AG09309 (cell line): ENCODE results near the gene C9.

ENCODE experiments used
- DNase-seq: peaks from one replicate; pipeline ENCODE4 v3.0.0-alpha.2; 2010; ENCODE audit warnings: low read depth
- H3K4me3 ChIP-seq: 2 replicates; pipeline ENCODE4 v1.5.1; 2011; ENCODE audit warnings: mild to moderate bottlenecking, low read depth, low read length, moderate library complexity; ENCODE audit not compliant: control insufficient read depth
- TF ChIP-seq, protein P1 (sequence below): IDR thresholded peaks from 2 replicates; pipeline ENCODE4 v1.5.1; 2011; ENCODE audit warnings: mild to moderate bottlenecking, low read depth, low read length, inconsistent platforms; ENCODE audit not compliant: insufficient read depth, control insufficient read depth; ENCODE audit errors: missing control alignments

The C9 gene

DNA sequence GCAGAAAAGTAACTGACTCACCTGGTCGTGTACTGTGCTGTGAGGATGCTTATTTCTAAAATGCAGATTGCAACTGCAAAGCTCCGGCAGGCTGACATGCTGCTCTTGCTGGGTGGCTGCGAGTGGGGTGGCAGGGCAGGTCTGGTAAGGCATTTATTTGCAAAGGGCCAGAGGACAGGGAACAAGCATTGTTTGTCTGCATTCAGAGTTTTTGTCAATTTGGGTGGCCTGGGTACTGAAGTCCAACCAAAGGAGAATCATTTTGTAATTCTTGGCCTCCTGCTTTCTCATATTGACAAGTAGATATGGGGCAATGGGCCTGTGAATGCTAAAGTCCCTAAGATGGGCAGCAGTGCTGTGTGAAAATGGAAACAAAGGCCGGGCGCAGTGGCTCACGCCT lies at the start of gene C9:
Gene C9 (minus strand): TSS at position 129 of the 400 bp plus-strand sequence. CDS start 31 bp downstream, at position 98.
- DNase-seq: no peak
- no peak within 1 kb of the TSS for H3K4me3 ChIP-seq
- TF ChIP-seq, protein P1, sequence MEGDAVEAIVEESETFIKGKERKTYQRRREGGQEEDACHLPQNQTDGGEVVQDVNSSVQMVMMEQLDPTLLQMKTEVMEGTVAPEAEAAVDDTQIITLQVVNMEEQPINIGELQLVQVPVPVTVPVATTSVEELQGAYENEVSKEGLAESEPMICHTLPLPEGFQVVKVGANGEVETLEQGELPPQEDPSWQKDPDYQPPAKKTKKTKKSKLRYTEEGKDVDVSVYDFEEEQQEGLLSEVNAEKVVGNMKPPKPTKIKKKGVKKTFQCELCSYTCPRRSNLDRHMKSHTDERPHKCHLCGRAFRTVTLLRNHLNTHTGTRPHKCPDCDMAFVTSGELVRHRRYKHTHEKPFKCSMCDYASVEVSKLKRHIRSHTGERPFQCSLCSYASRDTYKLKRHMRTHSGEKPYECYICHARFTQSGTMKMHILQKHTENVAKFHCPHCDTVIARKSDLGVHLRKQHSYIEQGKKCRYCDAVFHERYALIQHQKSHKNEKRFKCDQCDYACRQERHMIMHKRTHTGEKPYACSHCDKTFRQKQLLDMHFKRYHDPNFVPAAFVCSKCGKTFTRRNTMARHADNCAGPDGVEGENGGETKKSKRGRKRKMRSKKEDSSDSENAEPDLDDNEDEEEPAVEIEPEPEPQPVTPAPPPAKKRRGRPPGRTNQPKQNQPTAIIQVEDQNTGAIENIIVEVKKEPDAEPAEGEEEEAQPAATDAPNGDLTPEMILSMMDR: no peak

DNA sequence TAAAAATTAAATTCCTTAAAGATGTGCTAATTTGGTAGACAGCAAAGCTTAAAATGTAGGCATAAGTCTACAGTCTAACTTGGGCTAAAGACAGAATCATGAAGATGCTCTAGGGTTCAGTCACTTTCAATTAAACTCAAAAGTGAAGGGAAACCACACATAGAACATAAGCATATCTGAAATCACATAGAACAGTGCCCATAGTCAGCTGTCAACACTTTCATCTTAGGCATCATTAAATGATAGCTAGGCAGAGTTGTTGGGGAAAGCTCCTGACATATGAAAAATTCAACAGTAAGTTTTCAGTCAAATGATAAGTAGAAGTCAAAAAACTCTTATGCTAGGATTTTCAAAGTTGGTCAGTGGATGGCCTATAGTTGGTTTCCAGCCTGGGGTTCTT lies 49.5 kb upstream of the C9 start:
- H3K4me3 ChIP-seq: no peak overlapping the region
- DNase-seq: no peak
- TF ChIP-seq, protein P1: no peak

DNA sequence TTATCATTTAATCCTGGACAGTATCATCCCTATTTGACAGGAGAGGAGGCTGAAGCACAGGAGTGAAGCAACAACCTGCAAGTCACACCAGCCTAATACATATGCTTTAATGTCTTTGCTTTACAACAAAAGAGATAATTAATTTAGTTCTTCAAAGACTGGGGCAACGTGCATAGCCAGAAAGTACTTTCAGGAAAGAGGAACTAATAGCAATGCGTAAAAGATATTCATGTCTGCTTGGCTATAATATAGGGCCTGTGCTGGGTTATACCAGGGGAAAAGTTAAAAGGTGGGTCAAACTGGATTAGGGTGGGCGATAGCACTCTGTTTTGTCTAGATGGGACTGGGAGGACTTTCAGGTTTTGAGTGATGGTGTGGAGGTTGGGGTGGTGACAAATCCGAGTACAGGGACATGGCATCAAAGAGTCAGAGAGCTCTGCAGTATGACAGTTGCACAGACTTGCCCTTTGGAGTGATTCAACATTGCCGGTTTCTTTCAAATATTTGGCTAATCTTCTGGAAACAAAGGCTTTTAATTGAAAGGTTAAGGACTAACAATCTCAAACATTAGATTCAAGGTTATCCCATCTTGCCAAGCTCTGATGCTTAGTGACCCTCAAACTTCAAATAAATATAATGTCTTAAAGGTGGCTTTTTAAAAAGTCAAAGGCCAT lies 48.6 kb upstream of the C9 start:
- TF ChIP-seq, protein P1: no peak
- H3K4me3 ChIP-seq: no peak overlapping the region
- no peak for DNase-seq

DNA sequence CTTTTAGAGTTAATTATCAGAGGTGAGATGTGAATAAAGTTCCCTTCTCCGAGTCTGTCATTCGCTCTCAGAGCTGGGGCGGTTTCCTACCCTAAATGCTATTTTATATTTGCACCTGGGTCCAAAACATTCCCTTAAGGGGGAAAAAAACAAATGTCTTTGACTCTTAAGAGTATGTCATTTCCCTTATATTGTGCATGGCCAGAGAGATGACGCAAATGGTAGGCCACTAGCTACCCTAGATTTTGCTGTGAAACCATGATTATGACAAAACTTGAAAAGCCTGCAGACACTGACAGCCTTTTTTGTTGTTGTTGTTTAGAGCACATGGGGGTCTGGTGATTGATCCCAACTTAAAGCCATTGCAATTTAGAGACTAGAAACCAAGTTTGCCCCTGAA lies 47.7 kb upstream of the C9 start:
- H3K4me3 ChIP-seq: no peak overlapping the region
- DNase-seq: no peak
- TF ChIP-seq, protein P1: no peak

DNA sequence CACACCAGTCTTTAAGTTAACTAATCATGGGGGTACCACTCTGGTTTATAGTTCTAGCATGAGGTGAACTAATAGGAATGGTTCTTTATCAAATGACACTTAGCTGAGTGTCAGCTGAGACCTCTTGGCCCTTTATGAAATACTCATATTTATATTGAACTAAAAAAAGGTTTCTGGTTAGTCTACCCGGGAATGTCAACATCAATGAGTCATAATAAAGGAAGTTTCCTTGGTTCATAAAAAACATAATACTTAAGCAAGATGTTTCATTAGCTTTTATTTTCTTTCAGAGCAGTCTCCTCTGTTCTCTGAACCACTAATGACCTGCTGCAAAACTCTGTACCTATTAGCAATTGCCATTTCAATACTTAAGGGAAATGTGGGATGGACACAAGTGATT lies 46.8 kb upstream of the C9 start:
- DNase-seq: no peak
- TF ChIP-seq, protein P1: no peak
- H3K4me3 ChIP-seq: no peak overlapping the region

DNA sequence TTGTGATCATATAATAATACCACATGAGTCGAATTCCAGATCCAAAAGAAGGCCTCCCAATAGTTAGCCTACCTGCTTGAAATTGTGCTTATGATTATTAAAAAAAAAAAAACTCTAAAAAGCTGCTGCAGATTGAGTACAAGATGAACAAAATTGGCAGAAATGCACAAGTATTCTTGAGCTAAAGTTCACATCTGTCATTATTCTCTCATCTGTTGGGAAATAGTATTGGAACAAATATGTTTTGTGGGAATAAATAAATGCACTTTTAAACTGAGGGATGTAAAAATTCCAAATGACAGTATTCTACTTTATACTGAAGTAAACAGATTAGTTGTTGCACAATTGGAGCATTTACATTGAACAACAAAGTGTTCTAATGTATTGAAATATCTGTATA lies 44.7 kb upstream of the C9 start:
- H3K4me3 ChIP-seq: no peak overlapping the region
- DNase-seq: no peak
- TF ChIP-seq, protein P1: no peak
